Panc1 (cell line): ENCODE measurements around the gene FOXK1.

ENCODE experiments used
- CTCF ChIP-seq: fragments of 450-650 bp; IDR thresholded peaks from 2 replicates; pipeline ENCODE4 v1.5.1; 2017; ENCODE audit warnings: mild to moderate bottlenecking
- REST ChIP-seq, 2 experiments: IDR thresholded peaks; 2 replicates each; pipeline ENCODE4 v1.6.1; 2011 to 2012; ENCODE audit warnings: low read depth in 2 of 2, control low read depth in 1 of 2, low read length in 1 of 2, mild to moderate bottlenecking in 1 of 2, moderate library complexity in 1 of 2; ENCODE audit not compliant: insufficient read depth in 1 of 2

- TF ChIP-seq CTCF = no peak
- TF ChIP-seq REST (IDR thresholded peaks at IDR 0.05; ENCODE audit: insufficient read depth in 1 of 2, low read depth in 2 of 2, low read length in 1 of 2) = no peak
Measured at GRCh38 chr7:4791101-4791737, 109.1 kb downstream of the FOXK1 start.
